HS-5 (cell line): ENCODE data around the gene TP63.

Experiments
- DNase-seq: peaks from one replicate; pipeline ENCODE4 v3.0.0-alpha.2; 2012; ENCODE audit warnings: low read depth

Gene TP63

GRCh38 chr3:189780546-189781270, 149.5 kb downstream of the TP63 start:
- no peak for DNase-seq

- DNase-seq = no peak
These were observed 150.2 kb downstream of the TP63 start for GRCh38 chr3:189781415-189781814.

GRCh38 chr3:189786479-189787064, 155.4 kb downstream of the TP63 start:
- no peak for DNase-seq

- DNase-seq = no peak
These were observed 156.0 kb downstream of the TP63 start for GRCh38 chr3:189787191-189787590.

- DNase-seq = no peak
These were observed 156.4 kb downstream of the TP63 start for GRCh38 chr3:189787632-189788031.

- DNase-seq = no peak
These were observed 158.2 kb downstream of the TP63 start for GRCh38 chr3:189789432-189789831.

GRCh38 chr3:189790658-189791057, 159.5 kb downstream of the TP63 start:
- DNase-seq = no peak

- no peak for DNase-seq
These were observed 161.1 kb downstream of the TP63 start for GRCh38 chr3:189792046-189792929.

GRCh38 chr3:189794518-189794917, 163.3 kb downstream of the TP63 start:
- no peak for DNase-seq

GRCh38 chr3:189797103-189797750, 166.0 kb downstream of the TP63 start:
- DNase-seq = no peak

GRCh38 chr3:189799366-189799765, 168.2 kb downstream of the TP63 start:
- no peak for DNase-seq

GRCh38 chr3:189800436-189800835, 169.2 kb downstream of the TP63 start:
- DNase-seq = no peak

- no peak for DNase-seq
These were observed 172.1 kb downstream of the TP63 start for GRCh38 chr3:189803254-189803653.

- DNase-seq = no peak
These were observed 174.3 kb downstream of the TP63 start for GRCh38 chr3:189805375-189806067.

GRCh38 chr3:189806171-189806951, 175.2 kb downstream of the TP63 start:
- DNase-seq = no peak

GRCh38 chr3:189808246-189809007, 177.2 kb downstream of the TP63 start:
- DNase-seq = no peak

- DNase-seq = no peak
These were observed 178.4 kb downstream of the TP63 start for GRCh38 chr3:189809583-189809982.

- no peak for DNase-seq
These were observed 181.7 kb downstream of the TP63 start for GRCh38 chr3:189812806-189813465.

- no peak for DNase-seq
These were observed 182.6 kb downstream of the TP63 start for GRCh38 chr3:189813647-189814240.
